ENCODE measurements around the gene GPBAR1. TPM values are rescaled to one million over a fixed set of nuclear protein-coding genes. Genes with fewer than 3 reads are reported as not detected.

Gene GPBAR1
- total RNA-seq, 3 donors from 2014 or later, result 0.64 to 3.7 (median 3.3) TPM

- H3K4me3 ChIP-seq, result no peak overlapping the region
- H3K9me3 ChIP-seq, result no peaks in the 10 kb centered on the region
- TF ChIP-seq CTCF (IDR thresholded peaks at IDR 0.05), result no peak
- intact Hi-C loops (cut with DNase I, micrococcal nuclease), result no loop called here
- no peak for ATAC-seq
- H3K4me1 ChIP-seq (ENCODE audit: low read depth), result peaks cover 36% of the 10 kb centered on the region
- no peaks in the 10 kb centered on the region for H3K36me3 ChIP-seq (ENCODE audit: low read depth)
- DNase-seq, result peak in 1 of 3 donors; percentile 33
Measured at GRCh38 chr2:218295029-218295428, 34.2 kb downstream of the GPBAR1 start.

- H3K36me3 ChIP-seq (ENCODE audit: low read depth), result no peaks in the 10 kb centered on the region
- no peak for ATAC-seq
- DNase-seq, result no peak
- H3K9me3 ChIP-seq, result no peaks in the 10 kb centered on the region
- intact Hi-C loops (cut with DNase I, micrococcal nuclease), result no loop called here
- no peak for TF ChIP-seq CTCF (IDR thresholded peaks at IDR 0.05)
- H3K4me3 ChIP-seq, result no peak overlapping the region
- H3K4me1 ChIP-seq (ENCODE audit: low read depth), result peaks cover 26% of the 10 kb centered on the region
Measured at GRCh38 chr2:218296200-218296599, 35.4 kb downstream of the GPBAR1 start.

- H3K36me3 ChIP-seq (ENCODE audit: low read depth), result no peaks in the 10 kb centered on the region
- H3K4me1 ChIP-seq (ENCODE audit: low read depth), result peaks cover 22% of the 10 kb centered on the region
- intact Hi-C loops (cut with DNase I, micrococcal nuclease), result no loop called here
- H3K9me3 ChIP-seq, result no peaks in the 10 kb centered on the region
- H3K4me3 ChIP-seq, result no peak overlapping the region
- DNase-seq (no peak), ATAC-seq (no peak)
- TF ChIP-seq CTCF (IDR thresholded peaks at IDR 0.05), result no peak
Measured at GRCh38 chr2:218296847-218297246, 36.0 kb downstream of the GPBAR1 start.

GRCh38 chr2:218298314-218298875, 37.6 kb downstream of the GPBAR1 start:
- no peak overlapping the region for H3K4me3 ChIP-seq
- intact Hi-C loops (cut with DNase I, micrococcal nuclease), result no loop called here
- no peaks in the 10 kb centered on the region for H3K36me3 ChIP-seq (ENCODE audit: low read depth)
- no peak for ATAC-seq
- H3K9me3 ChIP-seq, result no peaks in the 10 kb centered on the region
- no peak for TF ChIP-seq CTCF (IDR thresholded peaks at IDR 0.05)
- peaks cover 17% of the 10 kb centered on the region for H3K4me1 ChIP-seq (ENCODE audit: low read depth)
- no peak for DNase-seq

- Histone ChIP-seq H3K4me1 (ENCODE audit: low read depth) (no peaks in the 10 kb centered on the region), H3K9me3 (no peaks in the 10 kb centered on the region), H3K4me3 (no peak overlapping the region), H3K36me3 (ENCODE audit: low read depth) (no peaks in the 10 kb centered on the region)
- TF ChIP-seq CTCF (IDR thresholded peaks at IDR 0.05), result no peak
- intact Hi-C loops (cut with DNase I, micrococcal nuclease), result loop anchor here in 1 of 2 donors (10.0 kb wide), 1 partner anchor 55 kb away; the partner anchor contains the start of gene CATIP
- DNase-seq (no peak), ATAC-seq (no peak)
Measured at GRCh38 chr2:218300141-218300540, 39.3 kb downstream of the GPBAR1 start.
